ENCODE data around the gene TLK2. TPM values are rescaled to one million over a fixed set of nuclear protein-coding genes. Genes with fewer than 3 reads are reported as not detected.

Gene TLK2
- total RNA-seq, 1 experiment from 2014 or later: 42.9 TPM

GRCh38 chr17:62656446-62656845 lies 177.8 kb downstream of the TLK2 start:
- no peak overlapping the region for H3K4me3 Mint-ChIP-seq
- ATAC-seq: no peak
- peaks cover 9% of the 10 kb centered on the region for H3K27me3 Mint-ChIP-seq (ENCODE audit: low read depth)
- TF ChIP-seq OVOL2 (CRISPR knock-in tag; IDR thresholded peaks at IDR 0.05; ENCODE audit: borderline replicate concordance): no peak
- TF ChIP-seq NR3C1 (CRISPR knock-in tag; conservative IDR thresholded peaks at IDR 0.05; ENCODE audit: low read depth): no peak
- TF ChIP-seq FOXK1 (CRISPR knock-in tag; IDR thresholded peaks at IDR 0.05): no peak
- TF ChIP-seq TEAD1 (CRISPR knock-in tag; IDR thresholded peaks at IDR 0.05): no peak
- TF ChIP-seq, protein P1, sequence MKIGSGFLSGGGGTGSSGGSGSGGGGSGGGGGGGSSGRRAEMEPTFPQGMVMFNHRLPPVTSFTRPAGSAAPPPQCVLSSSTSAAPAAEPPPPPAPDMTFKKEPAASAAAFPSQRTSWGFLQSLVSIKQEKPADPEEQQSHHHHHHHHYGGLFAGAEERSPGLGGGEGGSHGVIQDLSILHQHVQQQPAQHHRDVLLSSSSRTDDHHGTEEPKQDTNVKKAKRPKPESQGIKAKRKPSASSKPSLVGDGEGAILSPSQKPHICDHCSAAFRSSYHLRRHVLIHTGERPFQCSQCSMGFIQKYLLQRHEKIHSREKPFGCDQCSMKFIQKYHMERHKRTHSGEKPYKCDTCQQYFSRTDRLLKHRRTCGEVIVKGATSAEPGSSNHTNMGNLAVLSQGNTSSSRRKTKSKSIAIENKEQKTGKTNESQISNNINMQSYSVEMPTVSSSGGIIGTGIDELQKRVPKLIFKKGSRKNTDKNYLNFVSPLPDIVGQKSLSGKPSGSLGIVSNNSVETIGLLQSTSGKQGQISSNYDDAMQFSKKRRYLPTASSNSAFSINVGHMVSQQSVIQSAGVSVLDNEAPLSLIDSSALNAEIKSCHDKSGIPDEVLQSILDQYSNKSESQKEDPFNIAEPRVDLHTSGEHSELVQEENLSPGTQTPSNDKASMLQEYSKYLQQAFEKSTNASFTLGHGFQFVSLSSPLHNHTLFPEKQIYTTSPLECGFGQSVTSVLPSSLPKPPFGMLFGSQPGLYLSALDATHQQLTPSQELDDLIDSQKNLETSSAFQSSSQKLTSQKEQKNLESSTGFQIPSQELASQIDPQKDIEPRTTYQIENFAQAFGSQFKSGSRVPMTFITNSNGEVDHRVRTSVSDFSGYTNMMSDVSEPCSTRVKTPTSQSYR (CRISPR knock-in tag; IDR thresholded peaks at IDR 0.05): no peak
- TF ChIP-seq ZBTB21 (CRISPR knock-in tag; IDR thresholded peaks at IDR 0.05; ENCODE audit: borderline replicate concordance): no peak
- no peak for TF ChIP-seq CTCF (IDR thresholded peaks at IDR 0.05)
- TF ChIP-seq, protein P2, sequence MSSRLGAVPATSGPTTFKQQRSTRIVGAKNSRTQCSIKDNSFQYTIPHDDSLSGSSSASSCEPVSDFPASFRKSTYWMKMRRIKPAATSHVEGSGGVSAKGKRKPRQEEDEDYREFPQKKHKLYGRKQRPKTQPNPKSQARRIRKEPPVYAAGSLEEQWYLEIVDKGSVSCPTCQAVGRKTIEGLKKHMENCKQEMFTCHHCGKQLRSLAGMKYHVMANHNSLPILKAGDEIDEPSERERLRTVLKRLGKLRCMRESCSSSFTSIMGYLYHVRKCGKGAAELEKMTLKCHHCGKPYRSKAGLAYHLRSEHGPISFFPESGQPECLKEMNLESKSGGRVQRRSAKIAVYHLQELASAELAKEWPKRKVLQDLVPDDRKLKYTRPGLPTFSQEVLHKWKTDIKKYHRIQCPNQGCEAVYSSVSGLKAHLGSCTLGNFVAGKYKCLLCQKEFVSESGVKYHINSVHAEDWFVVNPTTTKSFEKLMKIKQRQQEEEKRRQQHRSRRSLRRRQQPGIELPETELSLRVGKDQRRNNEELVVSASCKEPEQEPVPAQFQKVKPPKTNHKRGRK (CRISPR knock-in tag; IDR thresholded peaks at IDR 0.05; ENCODE audit: borderline replicate concordance): no peak
- no peak for TF ChIP-seq SMAD3 (CRISPR knock-in tag; IDR thresholded peaks at IDR 0.05; ENCODE audit: borderline replicate concordance)
- no peak for TF ChIP-seq GABPB1 (CRISPR knock-in tag; IDR thresholded peaks at IDR 0.05)
- ChIA-PET POLR2A (no interaction called here), CTCF (interaction anchor here (1.1 kb wide), 1 partner anchor 103 kb away, joined by 3 read pairs; no protein-coding TSS in a partner anchor)
- peaks cover 13% of the 10 kb centered on the region for H3K36me3 Mint-ChIP-seq
- peaks cover 22% of the 10 kb centered on the region for H3K9me3 Mint-ChIP-seq
- H3K27ac Mint-ChIP-seq: no peak overlapping the region; the same call in 1 of the 2 replicates
- H3K4me1 Mint-ChIP-seq: peaks cover 29% of the 10 kb centered on the region
- peak; percentile 2 for DNase-seq (ENCODE audit: low spot score)

GRCh38 chr17:62657145-62657665 lies 178.6 kb downstream of the TLK2 start:
- no peak overlapping the region for H3K27ac Mint-ChIP-seq
- CTCF ChIA-PET: interaction anchor here (0.6 to 1.2 kb wide), 3 partner anchors 14 to 340 kb away, joined by 3 to 4 read pairs (median 3); no protein-coding TSS in a partner anchor
- POLR2A ChIA-PET: no interaction called here
- DNase-seq (ENCODE audit: low spot score): peak; percentile 2
- H3K4me1 Mint-ChIP-seq: peaks cover 22% of the 10 kb centered on the region
- peaks cover 24% of the 10 kb centered on the region for H3K9me3 Mint-ChIP-seq
- H3K36me3 Mint-ChIP-seq: peaks cover 14% of the 10 kb centered on the region
- peaks cover 2% of the 10 kb centered on the region; the same call in 1 of the 2 replicates for H3K27me3 Mint-ChIP-seq (ENCODE audit: low read depth)
- ATAC-seq: no peak
- no peak overlapping the region for H3K4me3 Mint-ChIP-seq
- TF ChIP-seq MYBL2 (CRISPR knock-in tag; IDR thresholded peaks at IDR 0.05) (no peak), TEAD1 (CRISPR knock-in tag; IDR thresholded peaks at IDR 0.05) (no peak), ZNF396 (CRISPR knock-in tag; IDR thresholded peaks at IDR 0.05; ENCODE audit: borderline replicate concordance) (no peak), E2F5 (CRISPR knock-in tag; IDR thresholded peaks at IDR 0.05) (no peak), MAX (CRISPR knock-in tag; IDR thresholded peaks at IDR 0.05) (no peak), CTCF (IDR thresholded peaks at IDR 0.05) (no peak), ATF6 (CRISPR knock-in tag; IDR thresholded peaks at IDR 0.05) (no peak), E2F4 (CRISPR knock-in tag; IDR thresholded peaks at IDR 0.05; ENCODE audit: borderline replicate concordance, low read depth) (no peak)
